Lung (tissue), 11 donors: ENCODE measurements around the gene DEFB131A. TPM values are rescaled to one million over a fixed set of nuclear protein-coding genes. Genes with fewer than 3 reads are reported as not detected.
"Not testable (repeated sequence)": the region's sequence is repeated elsewhere in the genome, so short reads cannot be mapped to it uniquely, and the experiment has no call there.

Experiments
- ATAC-seq: fragments of 200-7000 bp; cut with Tn5 transposase; one replicate; pipeline ENCODE4 v1.9.1; 2020; ENCODE audit warnings: moderate number of reproducible peaks; ENCODE audit not compliant: insufficient read depth, low FRiP score
- DNase-seq, 3 donors: peaks; one replicate each; pipeline ENCODE4 v3.0.0-alpha.2; 2013 to 2017
- H3K27ac ChIP-seq, 2 donors: one replicate each; pipeline ENCODE4 v1.5.1; 2013; ENCODE audit warnings: mild to moderate bottlenecking in 2 of 2, moderate library complexity in 2 of 2, control low read depth in 1 of 2, inconsistent platforms in 1 of 2, low read depth in 1 of 2, low read length in 1 of 2
- H3K27me3 ChIP-seq, 3 donors: one replicate each; pipeline ENCODE4 v1.5.1; 2013; ENCODE audit warnings: low read length in 2 of 3; ENCODE audit not compliant: control insufficient read depth in 3 of 3, insufficient read depth in 3 of 3
- H3K36me3 ChIP-seq, 4 donors: one replicate each; pipeline ENCODE4 v1.5.1; 2013; ENCODE audit warnings: low read length in 4 of 4, mild to moderate bottlenecking in 1 of 4, moderate library complexity in 1 of 4; ENCODE audit not compliant: control insufficient read depth in 4 of 4, insufficient read depth in 4 of 4
- H3K4me1 ChIP-seq, 5 donors: one replicate each; pipeline ENCODE4 v1.5.1; 2013; ENCODE audit warnings: low read length in 5 of 5, mild to moderate bottlenecking in 2 of 5, moderate library complexity in 1 of 5; ENCODE audit not compliant: control insufficient read depth in 5 of 5, insufficient read depth in 5 of 5
- H3K4me3 ChIP-seq: one replicate; pipeline ENCODE4 v1.5.1; 2013; ENCODE audit warnings: mild to moderate bottlenecking, control low read depth, moderate library complexity
- H3K9ac ChIP-seq, 2 donors: one replicate each; pipeline ENCODE4 v1.5.1; 2013; ENCODE audit warnings: low read length in 2 of 2, control low read depth in 1 of 2; ENCODE audit not compliant: insufficient read depth in 1 of 2
- H3K9me3 ChIP-seq, 4 donors: one replicate each; pipeline ENCODE4 v1.5.1; 2013; ENCODE audit warnings: low read length in 3 of 4, mild to moderate bottlenecking in 1 of 4, moderate library complexity in 1 of 4; ENCODE audit not compliant: control insufficient read depth in 4 of 4, insufficient read depth in 3 of 4
- WGBS, 2 donors: extraction: QIAGEN DNeasy Blood & Tissue Kit; methylation state at CpG; one replicate each; pipeline ENCODE4 v1.1.7; 2013; 5-methylcytosine and 5-hydroxymethylcytosine counted together
- polyA plus RNA-seq, 2 donors: library from polyadenylated mRNA; stranded (reverse); fragments of 200-250 nt; gene quantifications; one replicate each; pipeline ENCODE4 v1.2.1, GENCODE V29; 2013
- small RNA-seq: library from RNA; depleted of rRNA; stranded (forward); fragments of <200 nt; gene quantifications from one replicate; pipeline ENCODE3, GENCODE V24; 2014; ENCODE audit warnings: low replicate concordance
- total RNA-seq, 2 donors: library from RNA; depleted of rRNA in 1 of 2; stranded (reverse); fragments of >200 nt in 1 of 2; gene quantifications; one replicate each; pipeline ENCODE4 v1.2.1, GENCODE V29; 2014 to 2021
- donor health status: Bipolar disorder and iron deficiency.
- donor health status: healthy.
- donor health status: DM: yes; HTN: yes; CAD: no.

The DEFB131A gene
- total and polyA plus RNA-seq, 4 donors, result not detected

DNA sequence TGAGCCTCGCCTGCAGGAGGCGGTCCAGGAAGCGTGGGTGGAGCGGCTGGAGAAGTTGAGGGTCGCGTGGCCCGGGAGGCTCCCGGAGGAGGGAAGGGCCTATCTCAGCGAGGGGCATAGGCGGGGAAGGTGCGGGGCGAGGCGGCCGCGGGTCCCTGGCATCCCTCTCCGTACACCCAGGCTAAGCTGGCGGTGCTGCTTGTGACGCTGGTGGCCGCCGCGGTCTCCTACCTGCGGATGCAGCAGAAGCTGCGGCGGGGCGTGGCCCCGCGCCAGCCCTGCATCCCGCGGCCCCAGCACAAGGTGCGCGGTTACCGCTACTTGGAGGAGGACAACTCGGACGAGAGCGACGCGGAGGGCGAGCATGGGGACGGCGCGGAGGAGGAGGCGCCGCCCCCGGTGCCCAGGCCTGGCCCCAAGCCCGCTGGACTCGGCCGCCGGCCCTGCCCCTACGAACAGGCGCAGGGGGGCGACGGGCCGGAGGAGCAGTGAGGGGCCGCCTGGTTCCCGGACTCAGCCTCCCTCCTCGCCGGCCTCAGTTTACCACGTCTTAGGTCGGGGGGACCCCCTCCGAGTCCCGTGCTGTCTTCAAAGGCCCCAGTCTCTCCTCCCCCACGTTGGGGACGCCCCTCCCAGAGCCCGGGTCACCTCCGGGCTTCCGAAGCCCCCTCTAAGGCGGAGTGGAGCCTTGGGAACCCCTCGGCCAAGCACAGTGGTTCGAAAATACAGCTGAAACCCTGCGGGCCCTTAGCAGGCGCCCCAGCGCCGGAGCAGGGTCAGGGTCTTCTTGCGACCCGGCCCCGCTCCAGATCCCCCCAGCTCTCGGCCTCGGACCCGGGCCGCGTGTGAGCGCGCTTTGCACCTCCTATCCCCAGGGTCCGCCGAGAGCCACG lies 53.6 kb downstream of the DEFB131A start:
- not testable (repeated sequence) for H3K36me3 ChIP-seq, H3K9me3 ChIP-seq, ATAC-seq, H3K27ac ChIP-seq, H3K4me1 ChIP-seq, DNase-seq, H3K4me3 ChIP-seq, H3K27me3 ChIP-seq, H3K9ac ChIP-seq
- 3 to 4% methylated on average over 16 to 86 of the region's 86 CpGs for WGBS, 2 donors

DNA sequence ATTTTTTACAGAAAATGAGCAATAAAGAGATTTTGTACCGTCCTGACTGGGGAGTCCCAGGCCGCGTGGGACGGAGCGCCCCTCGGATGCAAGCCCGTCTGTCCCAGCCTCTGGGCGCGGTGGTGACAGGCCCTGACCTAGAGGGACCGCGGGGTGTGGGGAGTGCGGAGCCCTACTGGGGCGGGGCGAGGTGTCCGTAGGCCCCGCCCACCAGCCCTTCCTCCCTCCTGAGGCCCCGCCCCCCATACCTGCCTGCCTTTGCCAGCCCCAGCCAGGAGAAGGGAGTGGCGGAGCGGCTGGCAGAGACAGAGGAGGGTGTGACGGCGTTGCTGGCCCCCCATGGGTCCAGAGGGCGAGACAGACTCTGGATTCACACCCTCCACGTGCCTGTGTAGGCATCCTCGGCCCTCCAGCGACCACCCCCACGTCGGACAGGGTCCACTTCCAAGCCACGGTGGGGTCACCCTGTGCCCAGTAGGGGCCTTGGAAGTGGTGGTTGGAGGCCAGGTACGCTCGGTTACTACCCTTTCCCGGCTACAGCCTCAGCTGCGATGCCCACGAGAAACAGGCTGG lies 54.3 kb downstream of the DEFB131A start:
- H3K9me3 ChIP-seq, DNase-seq, ATAC-seq, H3K27me3 ChIP-seq, H3K9ac ChIP-seq, H3K36me3 ChIP-seq, H3K4me3 ChIP-seq, H3K4me1 ChIP-seq, H3K27ac ChIP-seq: not testable (repeated sequence)
- 3 to 21% methylated on average over 10 to 31 of the region's 33 CpGs for WGBS, 2 donors

DNA sequence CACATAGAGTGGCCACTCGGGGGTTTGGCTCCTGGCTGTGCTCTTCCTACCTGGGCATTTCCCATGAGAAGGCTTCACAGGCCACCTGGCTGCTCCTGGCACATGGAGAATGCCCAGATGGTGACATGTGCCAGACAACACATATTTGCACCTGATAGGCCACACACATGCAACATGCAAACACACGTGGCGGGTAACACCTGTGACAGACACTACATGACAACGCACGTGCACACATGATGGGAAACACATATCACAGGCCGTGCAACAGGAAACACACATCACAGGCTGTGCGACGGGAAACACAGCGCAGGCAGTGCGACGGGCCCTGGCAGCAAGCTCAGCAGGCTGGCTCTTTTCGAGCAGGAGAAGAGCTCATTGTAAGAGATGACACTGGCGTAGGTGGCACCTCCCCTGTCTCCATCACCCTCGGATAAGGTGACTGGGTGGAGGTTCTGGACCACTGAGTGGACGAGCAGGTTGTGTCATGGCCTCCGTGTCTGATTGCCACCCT lies 55.8 kb downstream of the DEFB131A start:
- H3K4me3 ChIP-seq, H3K27me3 ChIP-seq, H3K9me3 ChIP-seq, H3K4me1 ChIP-seq, ATAC-seq, H3K36me3 ChIP-seq, H3K27ac ChIP-seq, H3K9ac ChIP-seq, DNase-seq: not testable (repeated sequence)
- 90 to 96% methylated on average over 7 to 16 of the region's 16 CpGs for WGBS, 2 donors

Small RNA genes within 50 kb of the gene (small RNA-seq; reads per million reads assigned to genes)
- not detected for gene RNA5SP153

Other genes starting within 250 kb of the DEFB131A start
- not detected for gene USP17L10, start 233.8 kb upstream of the DEFB131A start, total RNA-seq
- not detected for gene USP17L10, start 233.8 kb upstream of the DEFB131A start, polyA plus RNA-seq
- gene USP17L11, start 229.0 kb upstream of the DEFB131A start, total RNA-seq, result not detected
- gene USP17L11, start 229.0 kb upstream of the DEFB131A start, polyA plus RNA-seq, result not detected
- not detected for gene USP17L12, start 224.3 kb upstream of the DEFB131A start, total RNA-seq
- not detected for gene USP17L12, start 224.3 kb upstream of the DEFB131A start, polyA plus RNA-seq
- not detected for gene USP17L13, start 219.5 kb upstream of the DEFB131A start, total RNA-seq
- gene USP17L13, start 219.5 kb upstream of the DEFB131A start, polyA plus RNA-seq, result not detected
- gene USP17L15, start 210.0 kb upstream of the DEFB131A start, total RNA-seq, result not detected
- gene USP17L15, start 210.0 kb upstream of the DEFB131A start, polyA plus RNA-seq, result not detected
- gene USP17L17, start 200.5 kb upstream of the DEFB131A start, total RNA-seq, result not detected
- gene USP17L17, start 200.5 kb upstream of the DEFB131A start, polyA plus RNA-seq, result not detected
- gene USP17L18, start 195.8 kb upstream of the DEFB131A start, total RNA-seq, result not detected
- gene USP17L18, start 195.8 kb upstream of the DEFB131A start, polyA plus RNA-seq, result not detected
- gene USP17L19, start 191.0 kb upstream of the DEFB131A start, total RNA-seq, result not detected
- not detected for gene USP17L19, start 191.0 kb upstream of the DEFB131A start, polyA plus RNA-seq
- not detected for gene USP17L20, start 186.3 kb upstream of the DEFB131A start, total RNA-seq
- not detected for gene USP17L20, start 186.3 kb upstream of the DEFB131A start, polyA plus RNA-seq
- not detected for gene USP17L21, start 181.5 kb upstream of the DEFB131A start, total RNA-seq
- gene USP17L21, start 181.5 kb upstream of the DEFB131A start, polyA plus RNA-seq, result not detected
- gene USP17L22, start 176.8 kb upstream of the DEFB131A start, total RNA-seq, result not detected
- gene USP17L22, start 176.8 kb upstream of the DEFB131A start, polyA plus RNA-seq, result not detected
- gene USP17L24, start 119.2 kb upstream of the DEFB131A start, total RNA-seq, result not detected
- gene USP17L24, start 119.2 kb upstream of the DEFB131A start, polyA plus RNA-seq, result not detected
- gene USP17L25, start 114.5 kb upstream of the DEFB131A start, total RNA-seq, result not detected
- gene USP17L25, start 114.5 kb upstream of the DEFB131A start, polyA plus RNA-seq, result not detected
- gene USP17L26, start 109.8 kb upstream of the DEFB131A start, total RNA-seq, result not detected
- gene USP17L26, start 109.8 kb upstream of the DEFB131A start, polyA plus RNA-seq, result not detected
- not detected for gene USP17L5, start 105.0 kb upstream of the DEFB131A start, total RNA-seq
- gene USP17L5, start 105.0 kb upstream of the DEFB131A start, polyA plus RNA-seq, result not detected
- not detected for gene USP17L27, start 100.3 kb upstream of the DEFB131A start, total RNA-seq
- not detected for gene USP17L27, start 100.3 kb upstream of the DEFB131A start, polyA plus RNA-seq
- not detected for gene USP17L28, start 95.5 kb upstream of the DEFB131A start, total RNA-seq
- not detected for gene USP17L28, start 95.5 kb upstream of the DEFB131A start, polyA plus RNA-seq
- gene USP17L29, start 90.8 kb upstream of the DEFB131A start, total RNA-seq, result not detected
- not detected for gene USP17L29, start 90.8 kb upstream of the DEFB131A start, polyA plus RNA-seq
- gene USP17L30, start 81.3 kb upstream of the DEFB131A start, total RNA-seq, result not detected
- gene USP17L30, start 81.3 kb upstream of the DEFB131A start, polyA plus RNA-seq, result not detected